ENCODE results near the gene SAPCD2. TPM values are rescaled to one million over a fixed set of nuclear protein-coding genes. Genes with fewer than 3 reads are reported as not detected.

Gene SAPCD2
- total RNA-seq, 1 donor from 2014 or later, result 13.5 TPM

DNA sequence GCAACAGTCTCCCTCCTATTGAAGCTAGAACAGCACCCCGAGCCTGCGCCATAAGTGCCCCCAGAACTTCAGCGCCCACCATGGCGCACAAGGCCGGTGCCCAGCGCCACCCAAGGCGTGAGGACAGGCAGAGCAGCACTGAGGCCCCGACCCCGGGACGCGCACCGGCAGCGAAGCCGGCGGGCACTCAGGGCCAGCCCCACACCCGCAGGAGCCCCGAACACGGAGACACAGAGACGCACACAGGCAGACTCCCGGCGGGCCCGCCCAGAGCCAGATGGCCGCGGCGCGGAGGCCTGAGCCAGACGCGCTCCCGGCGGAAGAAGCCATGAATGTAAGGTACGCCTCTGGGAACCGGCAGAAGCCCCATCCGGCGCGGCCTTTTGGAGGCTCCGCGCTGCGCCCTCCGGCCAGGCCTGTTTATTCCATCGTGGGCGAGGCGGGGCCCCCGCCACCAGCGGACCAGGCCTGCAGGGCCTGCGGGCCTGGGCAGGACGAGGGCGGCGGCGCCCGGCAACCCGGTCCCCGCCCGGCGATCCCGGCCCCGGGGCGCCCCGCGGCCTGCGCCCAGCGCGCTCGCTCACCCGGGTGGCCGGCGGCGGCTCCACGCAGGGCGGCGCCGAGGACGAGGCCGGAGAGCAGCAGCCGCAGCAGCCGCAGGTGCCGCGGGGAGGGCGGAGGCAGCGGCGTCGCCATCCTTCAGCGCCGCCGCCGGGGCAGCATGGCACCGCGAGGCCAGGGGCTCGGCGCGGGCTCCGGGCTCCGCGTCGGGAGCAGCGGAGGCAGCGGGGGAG lies 24.9 kb downstream of the SAPCD2 start:
- DNase-seq, result peak; percentile 85
- Mint-ChIP-seq H3K36me3 (ENCODE audit: unreplicated experiment) (no peaks in the 10 kb centered on the region), H3K4me3 (ENCODE audit: unreplicated experiment) (peak overlapping the region; percentile 91), H3K27me3 (ENCODE audit: unreplicated experiment) (peaks cover 4% of the 10 kb centered on the region), H3K27ac (ENCODE audit: unreplicated experiment) (peak overlapping the region; percentile 48), H3K9me3 (ENCODE audit: unreplicated experiment) (no peaks in the 10 kb centered on the region), H3K4me1 (ENCODE audit: low read depth, unreplicated experiment) (no peaks in the 10 kb centered on the region)
- TF ChIP-seq, protein P1, sequence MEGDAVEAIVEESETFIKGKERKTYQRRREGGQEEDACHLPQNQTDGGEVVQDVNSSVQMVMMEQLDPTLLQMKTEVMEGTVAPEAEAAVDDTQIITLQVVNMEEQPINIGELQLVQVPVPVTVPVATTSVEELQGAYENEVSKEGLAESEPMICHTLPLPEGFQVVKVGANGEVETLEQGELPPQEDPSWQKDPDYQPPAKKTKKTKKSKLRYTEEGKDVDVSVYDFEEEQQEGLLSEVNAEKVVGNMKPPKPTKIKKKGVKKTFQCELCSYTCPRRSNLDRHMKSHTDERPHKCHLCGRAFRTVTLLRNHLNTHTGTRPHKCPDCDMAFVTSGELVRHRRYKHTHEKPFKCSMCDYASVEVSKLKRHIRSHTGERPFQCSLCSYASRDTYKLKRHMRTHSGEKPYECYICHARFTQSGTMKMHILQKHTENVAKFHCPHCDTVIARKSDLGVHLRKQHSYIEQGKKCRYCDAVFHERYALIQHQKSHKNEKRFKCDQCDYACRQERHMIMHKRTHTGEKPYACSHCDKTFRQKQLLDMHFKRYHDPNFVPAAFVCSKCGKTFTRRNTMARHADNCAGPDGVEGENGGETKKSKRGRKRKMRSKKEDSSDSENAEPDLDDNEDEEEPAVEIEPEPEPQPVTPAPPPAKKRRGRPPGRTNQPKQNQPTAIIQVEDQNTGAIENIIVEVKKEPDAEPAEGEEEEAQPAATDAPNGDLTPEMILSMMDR (IDR thresholded peaks at IDR 0.05; ENCODE audit: partially characterized antibody, unreplicated experiment), result no peak

DNA sequence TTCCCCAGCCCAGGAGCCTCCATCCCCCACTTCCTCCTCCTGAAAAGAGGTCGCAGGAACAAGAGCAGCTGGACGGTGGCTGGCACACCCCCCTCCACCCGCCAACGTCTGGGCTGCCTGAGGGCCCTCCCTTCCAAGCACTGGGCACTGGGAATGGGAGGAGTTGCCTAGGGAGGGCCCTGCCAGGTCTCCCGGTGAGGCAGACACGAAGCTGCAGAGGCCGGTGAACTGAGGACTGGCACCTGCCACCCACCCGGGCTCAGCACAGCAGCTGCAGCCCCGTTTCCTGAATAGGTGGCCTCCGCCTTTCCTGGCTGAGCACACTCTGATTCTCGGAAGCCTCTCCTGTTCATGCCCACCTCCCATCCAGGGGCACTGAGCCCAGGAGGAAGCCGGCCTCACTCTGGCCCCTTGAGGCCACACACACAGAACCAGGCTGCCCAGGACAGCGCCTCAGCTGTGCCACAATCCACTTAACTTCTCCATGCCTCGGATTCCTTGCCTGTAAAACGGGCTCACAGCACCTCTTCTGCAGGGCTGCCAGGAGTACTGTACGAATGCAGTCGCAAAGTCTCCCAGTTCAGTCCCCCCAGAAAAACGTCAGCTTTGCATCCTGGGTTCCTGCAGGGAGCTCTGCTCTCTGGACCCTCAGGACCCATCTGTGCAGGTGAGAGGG lies 25.7 kb downstream of the SAPCD2 start:
- no peak for DNase-seq
- H3K36me3 Mint-ChIP-seq (ENCODE audit: unreplicated experiment), result no peaks in the 10 kb centered on the region
- H3K4me1 Mint-ChIP-seq (ENCODE audit: low read depth, unreplicated experiment), result no peaks in the 10 kb centered on the region
- TF ChIP-seq, protein P1 (IDR thresholded peaks at IDR 0.05; ENCODE audit: partially characterized antibody, unreplicated experiment), result no peak
- peak overlapping the region; percentile 48 for H3K27ac Mint-ChIP-seq (ENCODE audit: unreplicated experiment)
- H3K4me3 Mint-ChIP-seq (ENCODE audit: unreplicated experiment), result peak overlapping the region; percentile 91
- no peaks in the 10 kb centered on the region for H3K9me3 Mint-ChIP-seq (ENCODE audit: unreplicated experiment)
- H3K27me3 Mint-ChIP-seq (ENCODE audit: unreplicated experiment), result peaks cover 4% of the 10 kb centered on the region

DNA sequence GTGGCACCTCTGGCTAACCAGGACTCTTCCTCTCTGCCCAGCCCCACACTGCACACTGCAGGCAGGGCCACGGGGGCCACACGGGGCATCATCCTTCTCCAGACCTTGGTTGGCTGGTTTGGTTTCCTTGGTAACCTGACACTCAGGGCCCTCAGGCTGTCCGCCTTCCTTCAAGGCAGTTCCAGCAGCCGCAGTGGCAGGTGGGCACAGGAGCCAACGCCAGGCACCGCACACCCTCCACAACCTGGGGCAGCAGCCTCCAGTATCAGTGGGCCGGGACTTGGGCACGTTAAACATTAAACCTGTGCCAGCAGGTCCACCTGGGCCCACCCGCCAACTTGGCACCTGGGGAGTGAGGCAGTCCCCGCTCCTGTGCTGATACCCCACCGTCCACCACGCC lies 26.3 kb downstream of the SAPCD2 start:
- no peaks in the 10 kb centered on the region for H3K36me3 Mint-ChIP-seq (ENCODE audit: unreplicated experiment)
- H3K4me3 Mint-ChIP-seq (ENCODE audit: unreplicated experiment), result peak overlapping the region; percentile 30
- no peaks in the 10 kb centered on the region for H3K4me1 Mint-ChIP-seq (ENCODE audit: low read depth, unreplicated experiment)
- H3K27me3 Mint-ChIP-seq (ENCODE audit: unreplicated experiment), result peaks cover 4% of the 10 kb centered on the region
- no peaks in the 10 kb centered on the region for H3K9me3 Mint-ChIP-seq (ENCODE audit: unreplicated experiment)
- no peak for DNase-seq
- TF ChIP-seq, protein P1 (IDR thresholded peaks at IDR 0.05; ENCODE audit: partially characterized antibody, unreplicated experiment), result no peak
- H3K27ac Mint-ChIP-seq (ENCODE audit: unreplicated experiment), result no peak overlapping the region

DNA sequence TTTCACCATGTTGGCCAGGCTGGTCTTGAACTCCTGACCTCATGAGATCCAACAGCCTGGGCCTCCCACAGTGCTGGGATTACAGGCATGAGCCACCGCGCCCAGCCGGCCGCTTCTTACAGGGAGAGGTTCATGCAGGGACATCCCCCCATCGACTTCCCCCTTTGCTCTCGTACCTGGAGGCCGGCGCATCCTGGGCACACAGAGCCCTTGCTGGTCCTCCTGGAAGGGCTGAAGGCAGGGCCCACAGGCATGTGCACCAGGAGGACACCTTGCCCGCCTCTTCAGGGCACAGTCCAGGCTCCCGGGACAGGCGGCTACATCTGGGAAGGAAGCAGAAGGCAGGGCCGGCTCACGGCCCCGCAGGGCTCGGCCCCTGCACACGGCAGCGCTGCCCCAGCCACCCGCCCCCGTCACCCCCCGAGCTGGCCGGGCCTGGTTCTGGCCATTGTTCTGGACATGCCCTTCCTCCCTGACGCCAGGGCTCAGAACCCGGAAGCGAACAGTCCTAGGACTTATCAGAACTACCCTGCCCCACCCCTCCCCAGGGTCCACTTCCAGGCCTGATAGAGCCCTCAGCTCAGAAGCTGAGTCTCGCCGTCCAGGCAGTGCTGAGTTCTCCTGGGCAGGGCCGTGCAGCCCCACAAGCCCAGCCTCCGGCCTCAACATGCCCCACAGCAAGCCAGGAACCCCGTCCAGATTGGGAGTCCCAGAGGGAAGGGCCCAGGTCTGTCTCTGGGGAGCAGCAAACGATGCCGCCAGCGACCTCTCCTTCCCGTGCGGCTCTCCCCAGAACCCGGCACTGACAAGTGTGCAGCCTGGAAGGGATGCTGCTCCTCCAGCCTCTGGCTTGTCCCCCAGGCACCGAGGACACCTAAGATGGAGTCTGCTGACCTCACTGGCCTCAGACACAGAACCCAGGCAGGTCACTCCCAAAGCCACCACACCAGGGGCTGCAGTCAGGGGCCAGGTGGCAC lies 27.3 kb downstream of the SAPCD2 start:
- DNase-seq, result no peak
- Mint-ChIP-seq H3K27ac (ENCODE audit: unreplicated experiment) (no peak overlapping the region), H3K36me3 (ENCODE audit: unreplicated experiment) (no peaks in the 10 kb centered on the region), H3K4me1 (ENCODE audit: low read depth, unreplicated experiment) (no peaks in the 10 kb centered on the region), H3K27me3 (ENCODE audit: unreplicated experiment) (peaks cover 2% of the 10 kb centered on the region), H3K4me3 (ENCODE audit: unreplicated experiment) (peak overlapping the region; percentile 72), H3K9me3 (ENCODE audit: unreplicated experiment) (peaks cover 2% of the 10 kb centered on the region)
- TF ChIP-seq, protein P1 (IDR thresholded peaks at IDR 0.05; ENCODE audit: partially characterized antibody, unreplicated experiment), result no peak

All from glutamatergic neuron (in vitro differentiated cells).